Erythroblast (primary cell): ENCODE results near the gene HIP1.
"Not testable (repeated sequence)": the region's sequence is repeated elsewhere in the genome, so short reads cannot be mapped to it uniquely, and the experiment has no call there.

Source experiments
- GATA1 ChIP-seq: IDR thresholded peaks from 2 replicates; pipeline ENCODE4 v1.6.1; 2011; ENCODE audit warnings: low read depth, mild to moderate bottlenecking, control low read depth, low read length, moderate library complexity
- POLR2A ChIP-seq: IDR thresholded peaks from 2 replicates; pipeline ENCODE4 v1.6.1; 2011; ENCODE audit warnings: mild to moderate bottlenecking, low read length

DNA sequence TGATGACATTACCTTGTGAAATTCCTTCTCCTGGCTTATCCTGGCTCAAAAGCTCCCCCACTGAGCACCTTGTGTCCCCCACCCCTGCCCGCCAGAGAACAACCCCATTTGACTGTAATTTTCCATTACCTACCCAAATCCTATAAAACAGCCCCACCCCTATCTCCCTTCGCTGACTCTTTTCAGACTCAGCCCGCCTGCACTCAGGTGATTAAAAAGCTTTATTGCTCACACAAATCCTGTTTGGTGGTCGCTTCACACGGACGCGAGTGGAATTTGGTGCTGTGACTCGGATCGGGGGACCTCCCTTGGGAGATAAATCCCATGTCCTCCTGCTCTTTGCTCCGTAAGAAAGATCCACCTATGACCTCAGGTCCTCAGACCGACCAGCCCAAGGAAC, 40.3 kb upstream of the HIP1 start:
- not testable (repeated sequence) for TF ChIP-seq POLR2A, GATA1
